Hepatocyte (in vitro differentiated cells): ENCODE results near the gene CALML3.

Experiments used
- CTCF ChIP-seq: fragments of 200-600 bp; sonication (generic); IDR thresholded peaks from 2 replicates; pipeline ENCODE4 v1.5.1; 2016; ENCODE audit warnings: antibody characterized with exemption, mild to moderate bottlenecking; ENCODE audit not compliant: poor library complexity
- EZH2 ChIP-seq: fragments of 200-600 bp; sonication (generic); IDR thresholded peaks from 2 replicates; pipeline ENCODE4 v1.6.1; 2016; ENCODE audit warnings: antibody characterized with exemption, mild to moderate bottlenecking, borderline replicate concordance

GRCh38 chr10:5570007-5570655, 45.4 kb downstream of the CALML3 start:
- TF ChIP-seq CTCF (no peak), EZH2 (no peak)
